NCI-H82 (cell line): ENCODE measurements around the gene LRP8.
A peak's percentile ranks its signal among the peaks of the same experiment; 100 is the strongest.

ENCODE experiments used
- DNase-seq: peaks from one replicate; lab custom pipeline; 2025; lab: John Stamatoyannopoulos, UW

Gene LRP8

GRCh38 chr1:53340660-53341520 lies 13.0 kb upstream of the LRP8 start:
- DNase-seq: no peak

GRCh38 chr1:53339736-53340635 lies 12.1 kb upstream of the LRP8 start:
- DNase-seq: no peak

GRCh38 chr1:53338423-53338822 lies 10.6 kb upstream of the LRP8 start:
- no peak for DNase-seq

- no peak for DNase-seq
These were observed 9.6 kb upstream of the LRP8 start for GRCh38 chr1:53337499-53337898.

GRCh38 chr1:53336146-53336545 lies 8.3 kb upstream of the LRP8 start:
- DNase-seq: peak; percentile 82

- no peak for DNase-seq
These were observed 7.8 kb upstream of the LRP8 start for GRCh38 chr1:53335661-53336060.

GRCh38 chr1:53334781-53335180 lies 6.9 kb upstream of the LRP8 start:
- DNase-seq: no peak

- DNase-seq: no peak
These were observed 6.4 kb upstream of the LRP8 start for GRCh38 chr1:53334312-53334711.

- no peak for DNase-seq
These were observed 5.0 kb upstream of the LRP8 start for GRCh38 chr1:53332833-53333232.

GRCh38 chr1:53332186-53332564 lies 4.3 kb upstream of the LRP8 start:
- no peak for DNase-seq

- DNase-seq: no peak
These were observed 3.7 kb upstream of the LRP8 start for GRCh38 chr1:53331446-53332185.

- DNase-seq: no peak
These were observed 2.9 kb upstream of the LRP8 start for GRCh38 chr1:53330819-53331218.

- DNase-seq: peak; percentile 76
These were observed 950 bp upstream of the LRP8 start for GRCh38 chr1:53328541-53329499.

GRCh38 chr1:53327182-53327913 lies 522 bp downstream of the LRP8 start:
- peak; percentile 73 for DNase-seq

GRCh38 chr1:53326598-53327181 lies 1.2 kb downstream of the LRP8 start:
- peak; percentile 86 for DNase-seq

GRCh38 chr1:53326088-53326597 lies 1.7 kb downstream of the LRP8 start:
- DNase-seq: peak; percentile 99

- no peak for DNase-seq
These were observed 2.4 kb downstream of the LRP8 start for GRCh38 chr1:53325326-53326087.

- no peak for DNase-seq
These were observed 3.1 kb downstream of the LRP8 start for GRCh38 chr1:53324728-53325297.

- no peak for DNase-seq
These were observed 3.5 kb downstream of the LRP8 start for GRCh38 chr1:53324321-53324720.
